ENCODE data around the gene ECM2. TPM values are rescaled to one million over a fixed set of nuclear protein-coding genes. Genes with fewer than 3 reads are reported as not detected.

The ECM2 gene
- total RNA-seq, 2 donors from 2014 or later, result 63.6 to 78.7 TPM

GRCh38 chr9:92550765-92551164 is 15.0 kb upstream of the ECM2 start:
- ATAC-seq (ENCODE audit: insufficient number of reproducible peaks, low FRiP score, low read depth) (no peak), DNase-seq (ENCODE audit: low spot score) (no peak)
- no peaks in the 10 kb centered on the region for H3K9me3 ChIP-seq
- H3K4me3 ChIP-seq, result no peak overlapping the region
- H3K36me3 ChIP-seq, result no peaks in the 10 kb centered on the region
- H3K27me3 ChIP-seq (replicated peaks; ENCODE audit: insufficient read depth), result no peaks in the 10 kb centered on the region
- no peak overlapping the region for H3K27ac ChIP-seq
- no peak for TF ChIP-seq CTCF (IDR thresholded peaks at IDR 0.05)
- no peaks in the 10 kb centered on the region for H3K4me1 ChIP-seq (ENCODE audit: control insufficient read depth in 1 of 2, low read depth in 2 of 2)

- Histone ChIP-seq H3K36me3 (no peaks in the 10 kb centered on the region), H3K27ac (no peak overlapping the region), H3K4me3 (no peak overlapping the region), H3K9me3 (no peaks in the 10 kb centered on the region), H3K4me1 (ENCODE audit: control insufficient read depth in 1 of 2, low read depth in 2 of 2) (no peaks in the 10 kb centered on the region), H3K27me3 (replicated peaks; ENCODE audit: insufficient read depth) (no peaks in the 10 kb centered on the region)
- ATAC-seq (ENCODE audit: insufficient number of reproducible peaks, low FRiP score, low read depth) (no peak), DNase-seq (ENCODE audit: low spot score) (no peak)
- no peak for TF ChIP-seq CTCF (IDR thresholded peaks at IDR 0.05)
Measured at GRCh38 chr9:92547356-92547755, 11.6 kb upstream of the ECM2 start.

GRCh38 chr9:92545002-92545510 is 9.3 kb upstream of the ECM2 start:
- Histone ChIP-seq H3K4me1 (ENCODE audit: control insufficient read depth in 1 of 2, low read depth in 2 of 2) (no peaks in the 10 kb centered on the region), H3K4me3 (no peak overlapping the region), H3K36me3 (no peaks in the 10 kb centered on the region), H3K27ac (no peak overlapping the region), H3K27me3 (replicated peaks; ENCODE audit: insufficient read depth) (no peaks in the 10 kb centered on the region), H3K9me3 (no peaks in the 10 kb centered on the region)
- ATAC-seq (ENCODE audit: insufficient number of reproducible peaks, low FRiP score, low read depth), result no peak
- TF ChIP-seq CTCF (IDR thresholded peaks at IDR 0.05), result no peak
- DNase-seq (ENCODE audit: low spot score), result no peak

GRCh38 chr9:92543972-92544371 is 8.2 kb upstream of the ECM2 start:
- Histone ChIP-seq H3K4me1 (ENCODE audit: control insufficient read depth in 1 of 2, low read depth in 2 of 2) (no peaks in the 10 kb centered on the region), H3K36me3 (no peaks in the 10 kb centered on the region), H3K27ac (no peak overlapping the region), H3K9me3 (no peaks in the 10 kb centered on the region), H3K27me3 (replicated peaks; ENCODE audit: insufficient read depth) (no peaks in the 10 kb centered on the region), H3K4me3 (no peak overlapping the region)
- DNase-seq (ENCODE audit: low spot score), result no peak
- TF ChIP-seq CTCF (IDR thresholded peaks at IDR 0.05), result no peak
- no peak for ATAC-seq (ENCODE audit: insufficient number of reproducible peaks, low FRiP score, low read depth)

- Histone ChIP-seq H3K27ac (peak overlapping the region in 1 of 2 donors; percentile 92), H3K9me3 (no peaks in the 10 kb centered on the region), H3K27me3 (replicated peaks; ENCODE audit: insufficient read depth) (no peaks in the 10 kb centered on the region), H3K4me1 (ENCODE audit: control insufficient read depth in 1 of 2, low read depth in 2 of 2) (peaks cover 16 to 19% of the 10 kb centered on the region in 2 donors), H3K36me3 (no peaks in the 10 kb centered on the region), H3K4me3 (no peak overlapping the region)
- no peak for DNase-seq (ENCODE audit: low spot score)
- no peak for ATAC-seq (ENCODE audit: insufficient number of reproducible peaks, low FRiP score, low read depth)
- TF ChIP-seq CTCF (IDR thresholded peaks at IDR 0.05), result no peak
Measured at GRCh38 chr9:92538541-92538940, 2.8 kb upstream of the ECM2 start.
